Naive thymus-derived CD4-positive, alpha-beta T cell (primary cell): ENCODE measurements around the gene FBXW5. TPM values are rescaled to one million over a fixed set of nuclear protein-coding genes. Genes with fewer than 3 reads are reported as not detected.

Source experiments
- ATAC-seq: fragments of 150-1000 bp; cut with Tn5 transposase; 2 replicates; pipeline ENCODE4 v1.10.0; 2021; ENCODE audit warnings: mild to moderate bottlenecking, moderate library complexity
- CTCF ChIA-PET: fragments of 350-600 bp; sonication (Branson Sonifier 250); formaldehyde crosslinking; loops from one replicate; lab custom pipeline; 2021; ENCODE audit warnings: antibody characterized with exemption; lab: Charles Lee
- POLR2A ChIA-PET: fragments of 350-600 bp; sonication (Branson Sonifier 250); formaldehyde crosslinking; loops from one replicate; lab custom pipeline; 2021; ENCODE audit warnings: antibody characterized with exemption, inconsistent platforms; lab: Charles Lee
- DNase-seq, 9 donors: peaks; one replicate each; pipeline versions ENCODE4 v3.0.0 to v3.0.0-alpha.2; 2020 to 2022; ENCODE audit warnings: mixed read lengths in 1 of 9
- H3K27ac ChIP-seq: one replicate; pipeline ENCODE4 v1.7.0; 2013; ENCODE audit warnings: mild to moderate bottlenecking, low read depth, low read length, moderate library complexity
- H3K27me3 ChIP-seq, 2 donors: one replicate each; pipeline ENCODE4 v1.7.0; 2013; ENCODE audit warnings: low read length in 2 of 2, mild to moderate bottlenecking in 2 of 2, moderate library complexity in 2 of 2; ENCODE audit not compliant: control insufficient read depth in 2 of 2, insufficient read depth in 2 of 2
- H3K36me3 ChIP-seq, 3 experiments: 1 replicate in 2 of 3; 2 replicates in 1 of 3; pipeline ENCODE4 v1.7.0; 2013; ENCODE audit warnings: low read length in 3 of 3, mild to moderate bottlenecking in 3 of 3, moderate library complexity in 1 of 3; ENCODE audit not compliant: insufficient read depth in 3 of 3, control insufficient read depth in 2 of 3
- H3K4me1 ChIP-seq, 2 donors: one replicate each; pipeline ENCODE4 v1.7.0; 2013; ENCODE audit warnings: low read length in 2 of 2, mild to moderate bottlenecking in 2 of 2, moderate library complexity in 1 of 2; ENCODE audit not compliant: control insufficient read depth in 2 of 2, insufficient read depth in 2 of 2
- H3K4me3 ChIP-seq: 2 replicates; pipeline ENCODE4 v1.7.0; 2013; ENCODE audit warnings: mild to moderate bottlenecking, low read length
- H3K9me3 ChIP-seq, 3 experiments: 1 replicate in 2 of 3; 2 replicates in 1 of 3; pipeline ENCODE4 v1.7.0; 2013; ENCODE audit warnings: low read length in 3 of 3; ENCODE audit not compliant: control insufficient read depth in 2 of 3
- H3K27ac Mint-ChIP-seq, 9 donors: one replicate each; pipeline ENCODE4 v1.8.0; 2020 to 2022; ENCODE audit warnings: mixed read lengths in 9 of 9, mild to moderate bottlenecking in 8 of 9, moderate library complexity in 5 of 9, inconsistent platforms in 2 of 9
- H3K27me3 Mint-ChIP-seq, 5 donors: one replicate each; pipeline ENCODE4 v1.8.0; 2021 to 2022; ENCODE audit warnings: mixed read lengths in 5 of 5, mild to moderate bottlenecking in 1 of 5
- H3K36me3 Mint-ChIP-seq, 5 donors: one replicate each; pipeline ENCODE4 v1.8.0; 2020 to 2022; ENCODE audit warnings: mixed read lengths in 5 of 5, mild to moderate bottlenecking in 3 of 5, inconsistent platforms in 1 of 5
- H3K4me1 Mint-ChIP-seq, 7 donors: one replicate each; pipeline ENCODE4 v1.8.0; 2020 to 2022; ENCODE audit warnings: mixed read lengths in 7 of 7, mild to moderate bottlenecking in 3 of 7, inconsistent platforms in 1 of 7
- H3K4me3 Mint-ChIP-seq, 10 donors: one replicate each; pipeline ENCODE4 v1.8.0; 2020 to 2022; ENCODE audit warnings: mild to moderate bottlenecking in 10 of 10, mixed read lengths in 10 of 10, moderate library complexity in 6 of 10, inconsistent platforms in 2 of 10
- H3K9me3 Mint-ChIP-seq, 11 donors: one replicate each; pipeline ENCODE4 v1.8.0; 2020 to 2022; ENCODE audit warnings: mixed read lengths in 11 of 11, mild to moderate bottlenecking in 4 of 11, inconsistent platforms in 1 of 11, moderate library complexity in 1 of 11
- intact Hi-C, 2 donors: fragments of 100-400 bp; cut with micrococcal nuclease; formaldehyde crosslinking; loops; one replicate each; pipeline ENCODE4 v1.15.1; 2023
- polyA plus RNA-seq, 2 donors: library from polyadenylated mRNA; unstranded; fragments of 300-500 nt; fragmentation: Illumina TruSeq; gene quantifications; one replicate each; pipeline ENCODE4 v1.2.3, GENCODE V29; 2021
- total RNA-seq, 6 experiments: library from RNA in 5 of 6; stranded (reverse) in 5 of 6; gene quantifications; 1 replicate in 5 of 6; 2 replicates in 1 of 6; pipeline ENCODE4 v1.2.3 and lab custom pipeline; 2021 to 2026

Gene FBXW5
- total and polyA plus RNA-seq, 7 experiments from 2014 or later, result 54.3 to 113 (median 94.5) TPM

- H3K9me3 ChIP-seq, result no peaks in the 10 kb centered on the region
- peaks cover 10 to 16% of the 10 kb centered on the region in 2 donors for H3K4me1 ChIP-seq
- H3K27me3 ChIP-seq, result no peaks in the 10 kb centered on the region
- ATAC-seq, result no peak
- DNase-seq, result peak in 1 of 9 donors; percentile 3
- no peaks in the 10 kb centered on the region for H3K27me3 Mint-ChIP-seq
- H3K36me3 Mint-ChIP-seq, result no peaks in the 10 kb centered on the region
- intact Hi-C loops, result loop anchor here (10.0 kb wide), 2 partner anchors 258 to 278 kb away; partner anchors contain the start of genes CYSRT1 (in 1 of the 2), NDOR1 (in 1 of the 2), RNF208 (in 1 of the 2) and RNF224 (in 1 of the 2)
- CTCF ChIA-PET, result interaction anchor here (0.8 to 1.4 kb wide), 2 partner anchors 81 to 88 kb away, joined by 3 read pairs; partner anchors contain the start of gene ABCA2
- H3K36me3 ChIP-seq, result peaks cover 0 to 10% (median 0%) of the 10 kb centered on the region in 3 experiments
- no peak overlapping the region for H3K4me3 ChIP-seq
- POLR2A ChIA-PET, result interaction anchor here (0.9 to 1.8 kb wide), 6 partner anchors 11 to 104 kb away, joined by 3 to 4 read pairs (median 3); no protein-coding TSS in a partner anchor
- H3K9me3 Mint-ChIP-seq, result no peaks in the 10 kb centered on the region
- H3K4me1 Mint-ChIP-seq, result peaks cover 0 to 17% (median 5%) of the 10 kb centered on the region in 7 donors
- peak overlapping the region in 2 of 9 donors; percentile 24 to 52 for H3K27ac Mint-ChIP-seq
- no peak overlapping the region for H3K4me3 Mint-ChIP-seq
- no peak overlapping the region for H3K27ac ChIP-seq
These were observed 2.7 kb upstream of the FBXW5 start for GRCh38 chr9:136947028-136947891.

GRCh38 chr9:136946228-136947027, 1.9 kb upstream of the FBXW5 start:
- intact Hi-C loops, result loop anchor here (10.0 kb wide), 2 partner anchors 258 to 278 kb away; partner anchors contain the start of genes CYSRT1 (in 1 of the 2), NDOR1 (in 1 of the 2), RNF208 (in 1 of the 2) and RNF224 (in 1 of the 2)
- ChIA-PET POLR2A (interaction anchor here (0.9 to 1.8 kb wide), 3 partner anchors 98 to 106 kb away, joined by 3 read pairs; no protein-coding TSS in a partner anchor), CTCF (no interaction called here)
- Histone ChIP-seq H3K4me3 (no peak overlapping the region), H3K27me3 (no peaks in the 10 kb centered on the region), H3K27ac (no peak overlapping the region), H3K4me1 (peaks cover 10 to 16% of the 10 kb centered on the region in 2 donors), H3K9me3 (no peaks in the 10 kb centered on the region), H3K36me3 (peaks cover 0 to 19% (median 2%) of the 10 kb centered on the region in 3 experiments)
- peaks cover 0 to 3% (median 0%) of the 10 kb centered on the region in 5 donors for H3K36me3 Mint-ChIP-seq
- no peak for ATAC-seq
- no peak for DNase-seq
- no peaks in the 10 kb centered on the region for H3K27me3 Mint-ChIP-seq
- no peaks in the 10 kb centered on the region for H3K9me3 Mint-ChIP-seq
- H3K4me3 Mint-ChIP-seq, result peak overlapping the region in 1 of 10 donors; percentile 58
- H3K27ac Mint-ChIP-seq, result no peak overlapping the region
- peaks cover 0 to 19% (median 5%) of the 10 kb centered on the region in 7 donors for H3K4me1 Mint-ChIP-seq

- CTCF ChIA-PET, result no interaction called here
- no peak for DNase-seq
- H3K4me3 Mint-ChIP-seq, result peak overlapping the region in 3 of 10 donors; percentile 66 to 84 (median 77)
- no peaks in the 10 kb centered on the region for H3K27me3 ChIP-seq
- H3K36me3 ChIP-seq, result peaks cover 0 to 27% (median 6%) of the 10 kb centered on the region in 3 experiments
- H3K27ac ChIP-seq, result no peak overlapping the region
- peak overlapping the region; percentile 19 for H3K4me3 ChIP-seq
- POLR2A ChIA-PET, result interaction anchor here (0.9 to 1.5 kb wide), 2 partner anchors 47 to 107 kb away, joined by 3 to 5 read pairs; partner anchors contain the start of gene PAXX
- intact Hi-C loops, result loop anchor here (2.0 to 10.0 kb wide), 4 partner anchors 89 to 279 kb away; partner anchors contain the start of genes CYSRT1 (in 1 of the 2), NDOR1 (in 1 of the 2), RNF208 (in 1 of the 2) and RNF224 (in 1 of the 2)
- H3K4me1 ChIP-seq, result peaks cover 10 to 16% of the 10 kb centered on the region in 2 donors
- H3K36me3 Mint-ChIP-seq, result peaks cover 0 to 3% (median 0%) of the 10 kb centered on the region in 5 donors
- no peaks in the 10 kb centered on the region for H3K27me3 Mint-ChIP-seq
- H3K9me3 Mint-ChIP-seq, result peaks cover 0 to 2% (median 0%) of the 10 kb centered on the region in 11 donors
- no peak for ATAC-seq
- H3K4me1 Mint-ChIP-seq, result peaks cover 0 to 19% (median 5%) of the 10 kb centered on the region in 7 donors
- peak overlapping the region in 2 of 9 donors; percentile 9 to 80 for H3K27ac Mint-ChIP-seq
- no peaks in the 10 kb centered on the region for H3K9me3 ChIP-seq
These were observed 1.0 kb upstream of the FBXW5 start for GRCh38 chr9:136945333-136946227.

- Mint-ChIP-seq H3K36me3 (peaks cover 0 to 9% (median 4%) of the 10 kb centered on the region in 5 donors), H3K4me3 (peak overlapping the region in 7 of 10 donors; percentile 71 to 85 (median 81)), H3K4me1 (peaks cover 0 to 16% (median 5%) of the 10 kb centered on the region in 7 donors), H3K27ac (peak overlapping the region in 2 of 9 donors; percentile 59 to 71), H3K27me3 (no peaks in the 10 kb centered on the region), H3K9me3 (peaks cover 0 to 4% (median 0%) of the 10 kb centered on the region in 11 donors)
- POLR2A ChIA-PET, result interaction anchor here (0.8 to 1.8 kb wide), 8 partner anchors 48 to 144 kb away, joined by 3 to 8 read pairs (median 4); partner anchors contain the start of genes PAXX, RABL6 and TRAF2
- CTCF ChIA-PET, result no interaction called here
- intact Hi-C loops, result loop anchor here (1.0 to 10.0 kb wide), 16 partner anchors 42 to 311 kb away; partner anchors contain the start of genes EDF1 (in 2 of the 2), PHPT1 (in 2 of the 2), RABL6 (in 2 of the 2) and TMEM141 (in 2 of the 2)
- Histone ChIP-seq H3K27me3 (no peaks in the 10 kb centered on the region), H3K9me3 (no peaks in the 10 kb centered on the region), H3K27ac (peak overlapping the region; percentile 77), H3K4me3 (peak overlapping the region; percentile 72), H3K36me3 (peaks cover 0 to 41% (median 6%) of the 10 kb centered on the region in 3 experiments), H3K4me1 (peaks cover 10 to 11% of the 10 kb centered on the region in 2 donors)
- DNase-seq, result peak in 2 of 9 donors; percentile 11 to 14
- ATAC-seq, result peak; percentile 47
These were observed 373 bp downstream of the FBXW5 start for GRCh38 chr9:136944212-136944518.
